HG03280 (cell line): ENCODE measurements around the gene HSD3B7.
"Not testable (repeated sequence)": the region's sequence is repeated elsewhere in the genome, so short reads cannot be mapped to it uniquely, and the experiment has no call there.

Experiments
- ATAC-seq: cut with Tn5 transposase; IDR thresholded peaks from one replicate; pipeline ENCODE4 v1.9.1; 2021; ENCODE audit warnings: mild to moderate bottlenecking, moderate library complexity; ENCODE audit not compliant: unreplicated experiment

The HSD3B7 gene

DNA sequence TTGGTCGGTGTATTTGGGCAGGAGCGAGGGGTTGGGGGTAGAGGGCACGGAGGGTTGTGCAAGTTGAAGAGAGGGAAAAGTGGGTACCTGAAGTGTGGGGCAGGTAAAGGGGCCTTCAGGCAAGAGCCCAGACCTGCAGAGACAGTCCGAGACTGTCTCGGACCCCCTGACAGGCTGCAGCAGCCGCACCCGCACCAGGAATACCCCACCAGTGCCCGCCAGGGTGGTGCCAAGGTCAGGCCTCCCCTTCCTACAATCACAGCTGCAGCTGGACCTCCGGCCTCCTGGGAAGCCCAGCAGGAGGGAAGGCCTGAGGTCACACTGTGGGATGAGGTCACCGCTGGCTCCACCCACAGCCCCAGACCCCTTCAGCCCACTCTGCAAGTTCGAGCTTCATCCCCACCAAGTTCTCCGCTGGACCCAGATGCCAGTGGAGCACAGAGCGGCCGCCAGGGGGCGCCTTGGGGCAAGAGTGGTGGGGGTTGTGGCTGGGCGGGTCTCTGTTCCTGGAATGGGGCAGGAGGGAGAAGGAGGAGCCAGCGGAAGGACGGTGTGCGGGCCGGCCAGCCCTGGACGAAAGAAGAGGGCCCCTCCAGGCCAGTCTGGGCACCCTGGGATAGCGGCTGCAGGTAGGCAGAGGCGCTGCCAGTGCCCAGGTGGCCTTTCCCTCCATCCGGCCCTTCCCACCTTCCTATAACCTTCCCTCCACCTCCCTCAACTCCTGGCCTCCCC is at the start of gene HSD3B7:
Gene HSD3B7, plus strand, starts transcription at position 539 of the 732 bp plus-strand sequence. CDS start 452 bp downstream, outside the sequence.
- ATAC-seq, result peak; percentile 50

DNA sequence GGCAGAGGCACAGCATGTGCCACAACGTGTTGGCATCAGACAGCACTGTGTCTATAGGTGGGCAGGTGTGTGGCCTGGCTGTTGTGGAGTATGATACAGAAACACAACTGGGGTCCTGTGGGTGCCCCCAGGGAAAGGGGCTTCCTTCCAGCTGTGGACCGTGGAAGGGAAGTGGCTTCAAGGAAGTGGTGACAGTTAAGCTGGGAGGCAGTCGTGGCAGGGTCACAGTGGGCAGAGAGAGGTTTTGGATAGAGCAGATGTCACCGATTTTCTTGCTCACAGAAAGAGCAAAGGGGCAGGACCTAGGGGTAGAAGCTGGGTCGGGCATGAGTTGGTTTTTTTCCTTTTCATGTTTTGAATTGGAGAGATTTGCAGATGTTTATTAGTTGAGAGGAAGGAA is 47.3 kb upstream of the HSD3B7 start:
- ATAC-seq, result no peak

DNA sequence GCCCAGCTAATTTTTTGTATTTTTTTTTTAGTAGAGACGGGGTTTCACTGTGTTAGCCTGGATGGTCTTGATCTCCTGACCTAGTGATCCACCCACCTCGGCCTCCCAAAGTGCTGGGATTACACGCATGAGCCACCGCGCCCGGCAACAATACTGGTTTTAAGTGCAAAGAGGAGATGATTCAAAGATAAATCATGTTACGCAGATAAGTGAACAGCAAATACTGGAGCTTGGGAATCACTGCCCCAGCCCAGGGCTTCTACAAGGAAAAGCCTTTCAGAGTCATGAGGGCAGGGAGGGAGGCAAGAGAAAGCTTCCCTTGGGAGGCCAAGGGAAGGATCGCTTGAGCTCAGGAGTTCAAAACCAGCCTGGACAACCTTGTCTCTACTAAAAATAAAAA is 45.4 kb upstream of the HSD3B7 start:
- ATAC-seq, result not testable (repeated sequence)

DNA sequence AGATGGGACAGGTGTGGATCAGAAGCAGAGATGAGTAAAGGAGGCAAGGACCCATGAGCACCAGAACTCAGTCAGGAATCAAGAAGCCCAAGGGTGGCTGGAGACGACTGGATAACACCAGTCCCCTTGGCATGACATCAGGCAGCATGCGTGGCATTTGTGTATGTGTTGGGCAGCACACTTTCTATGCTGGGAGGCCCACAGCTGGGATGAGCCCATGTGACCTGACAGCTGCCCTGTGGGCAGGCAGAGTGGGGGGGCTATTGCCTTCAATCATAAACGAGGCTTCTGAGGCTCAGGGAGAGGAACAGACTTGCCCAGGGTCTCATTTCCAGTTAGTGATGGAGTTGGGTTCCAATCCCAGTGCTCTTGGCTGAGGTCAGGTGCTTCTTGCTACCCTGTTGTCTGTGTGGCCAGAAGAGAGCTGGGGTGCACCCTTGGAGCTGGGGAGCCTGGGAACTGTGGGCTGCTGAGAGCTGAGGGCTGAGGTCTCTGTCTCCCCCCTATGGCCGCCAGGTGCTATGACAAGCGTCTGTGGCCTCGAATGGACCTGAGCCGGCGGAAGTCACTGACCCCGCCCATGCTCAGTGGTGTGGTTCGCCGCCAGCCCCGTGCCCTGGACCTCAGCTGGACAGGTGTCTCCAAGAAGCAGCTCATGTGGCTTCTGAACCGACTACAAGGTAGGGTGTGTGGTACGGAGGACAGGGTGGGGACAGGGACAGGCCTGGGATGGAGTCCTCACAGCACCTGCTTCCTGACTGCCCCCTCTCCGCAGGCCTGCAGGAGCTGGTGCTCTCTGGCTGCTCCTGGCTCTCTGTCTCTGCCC is 43.2 kb upstream of the HSD3B7 start:
- peak; percentile 88 for ATAC-seq

DNA sequence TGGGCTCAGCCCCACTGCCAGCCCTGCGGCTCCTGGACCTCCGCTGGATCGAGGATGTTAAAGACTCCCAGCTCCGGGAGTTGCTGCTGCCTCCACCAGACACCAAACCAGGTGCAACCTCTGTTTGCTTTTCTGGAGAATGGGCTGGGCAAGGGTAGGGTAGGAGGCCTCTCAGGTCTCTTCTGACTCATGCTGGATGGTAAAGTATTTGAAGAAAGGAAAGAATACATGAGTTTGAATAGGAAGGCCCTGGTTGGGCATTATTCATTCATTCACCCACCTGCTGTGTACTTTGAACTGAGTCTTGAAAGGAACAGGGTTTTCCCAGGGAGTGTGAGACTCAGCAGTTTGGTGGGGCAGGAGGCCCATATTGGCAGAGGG is 42.6 kb upstream of the HSD3B7 start:
- no peak for ATAC-seq

DNA sequence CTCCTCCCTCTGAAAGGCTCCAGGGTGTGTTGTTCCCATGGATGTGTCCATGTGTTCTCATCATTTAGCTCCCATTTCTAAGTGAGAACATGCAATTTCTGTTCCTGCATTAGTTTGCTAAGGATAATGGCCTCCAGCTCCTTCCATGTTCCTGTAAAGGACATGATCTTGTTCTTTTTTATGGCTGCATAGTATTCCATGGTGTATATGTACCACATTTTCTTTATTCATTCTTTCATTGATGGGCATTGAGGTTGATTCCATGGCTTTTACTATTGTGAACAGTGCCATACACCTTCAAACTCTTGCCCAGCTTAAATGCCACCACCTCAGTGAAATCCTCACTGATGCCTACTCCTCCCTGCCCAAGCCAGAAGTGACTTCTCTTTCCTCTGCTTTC is 40.7 kb upstream of the HSD3B7 start:
- ATAC-seq, result no peak

DNA sequence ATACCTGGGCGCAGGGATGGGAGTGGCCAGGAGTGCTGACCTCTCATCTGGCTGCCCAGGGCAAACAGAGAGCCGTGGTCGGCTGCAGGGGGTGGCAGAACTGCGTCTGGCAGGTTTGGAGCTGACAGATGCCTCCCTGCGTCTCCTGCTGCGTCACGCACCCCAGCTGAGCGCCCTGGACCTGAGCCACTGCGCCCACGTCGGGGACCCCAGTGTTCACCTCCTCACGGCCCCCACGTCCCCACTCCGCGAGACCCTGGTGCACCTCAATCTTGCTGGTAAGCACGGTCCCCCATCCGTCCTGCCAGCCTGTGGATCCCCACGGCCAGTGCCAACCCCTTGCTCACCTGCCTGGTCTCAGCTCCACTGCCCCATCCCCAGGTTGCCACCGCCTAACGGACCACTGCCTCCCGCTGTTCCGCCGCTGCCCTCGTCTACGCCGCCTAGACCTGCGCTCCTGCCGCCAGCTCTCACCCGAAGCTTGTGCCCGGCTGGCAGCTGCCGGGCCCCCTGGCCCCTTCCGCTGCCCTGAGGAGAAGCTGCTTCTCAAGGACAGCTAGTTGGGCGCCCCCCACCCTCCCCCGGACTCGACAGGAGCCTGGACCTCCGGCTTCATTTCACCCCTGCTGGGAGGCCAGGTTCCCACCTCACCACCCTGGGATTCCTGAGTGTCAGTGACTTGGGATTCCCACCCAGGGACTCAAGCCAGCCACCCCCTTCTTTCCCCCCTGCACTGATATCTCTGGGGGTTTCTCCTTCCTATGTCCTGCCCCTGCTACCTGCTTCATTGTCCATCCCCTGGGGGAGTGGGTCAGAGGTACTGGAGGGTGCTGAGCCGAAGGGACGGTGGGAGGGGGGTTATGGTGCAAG is 38.1 kb upstream of the HSD3B7 start:
- no peak for ATAC-seq

DNA sequence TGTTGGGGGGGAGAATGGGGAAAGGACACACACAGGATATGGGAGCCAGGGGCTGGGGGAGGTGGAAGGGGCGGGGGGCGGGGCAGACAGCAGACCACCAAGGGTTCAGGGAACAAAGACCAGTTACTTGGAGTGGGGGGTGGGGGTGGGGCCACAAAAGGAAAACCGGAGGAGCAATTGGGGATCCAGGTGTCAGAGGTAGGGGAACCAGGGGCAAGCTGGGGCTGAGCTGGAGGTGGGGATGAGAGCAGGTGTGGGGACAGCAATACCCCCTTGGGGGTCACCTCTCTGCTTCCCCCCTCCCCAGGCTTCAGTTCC is 37.5 kb upstream of the HSD3B7 start:
- ATAC-seq, result no peak

DNA sequence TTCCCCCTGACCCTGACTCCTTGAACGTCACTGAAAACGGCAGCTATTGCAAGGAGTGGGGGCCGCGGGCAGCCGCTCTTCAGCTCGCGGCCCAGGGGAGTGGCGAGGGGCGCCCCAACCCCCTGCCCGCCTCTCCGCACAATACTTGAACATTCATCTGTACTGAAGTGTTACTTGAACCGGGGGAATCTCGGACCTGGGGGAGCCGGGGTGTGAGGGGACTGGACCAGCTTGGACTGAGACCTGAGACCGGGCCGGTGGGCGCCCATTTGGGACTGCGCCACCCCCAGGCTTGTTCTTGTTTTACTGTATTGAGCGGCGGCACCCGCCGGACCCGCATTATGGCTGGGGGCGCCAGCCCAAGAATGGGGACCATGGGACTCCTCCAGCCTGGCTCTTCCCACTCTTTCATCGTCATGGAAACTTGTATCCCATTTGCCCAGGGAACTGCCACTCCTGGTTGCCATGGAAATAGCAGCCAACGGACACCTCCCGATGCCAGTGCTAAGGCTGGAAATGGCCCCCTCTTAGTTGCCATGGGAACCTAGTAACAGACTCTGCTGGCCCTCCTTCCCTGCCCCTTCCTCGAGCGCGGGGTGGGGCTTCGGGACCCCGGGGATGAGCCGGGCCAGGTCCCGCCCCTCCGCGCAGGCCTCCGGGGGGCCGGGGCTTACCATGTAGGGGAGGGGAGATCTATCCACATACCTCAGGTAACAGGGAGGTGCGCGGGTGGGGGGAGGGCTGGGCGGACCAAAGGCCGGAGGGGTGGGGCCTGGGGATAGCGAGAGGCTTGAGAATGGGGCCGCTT is 36.9 kb upstream of the HSD3B7 start:
- no peak for ATAC-seq

DNA sequence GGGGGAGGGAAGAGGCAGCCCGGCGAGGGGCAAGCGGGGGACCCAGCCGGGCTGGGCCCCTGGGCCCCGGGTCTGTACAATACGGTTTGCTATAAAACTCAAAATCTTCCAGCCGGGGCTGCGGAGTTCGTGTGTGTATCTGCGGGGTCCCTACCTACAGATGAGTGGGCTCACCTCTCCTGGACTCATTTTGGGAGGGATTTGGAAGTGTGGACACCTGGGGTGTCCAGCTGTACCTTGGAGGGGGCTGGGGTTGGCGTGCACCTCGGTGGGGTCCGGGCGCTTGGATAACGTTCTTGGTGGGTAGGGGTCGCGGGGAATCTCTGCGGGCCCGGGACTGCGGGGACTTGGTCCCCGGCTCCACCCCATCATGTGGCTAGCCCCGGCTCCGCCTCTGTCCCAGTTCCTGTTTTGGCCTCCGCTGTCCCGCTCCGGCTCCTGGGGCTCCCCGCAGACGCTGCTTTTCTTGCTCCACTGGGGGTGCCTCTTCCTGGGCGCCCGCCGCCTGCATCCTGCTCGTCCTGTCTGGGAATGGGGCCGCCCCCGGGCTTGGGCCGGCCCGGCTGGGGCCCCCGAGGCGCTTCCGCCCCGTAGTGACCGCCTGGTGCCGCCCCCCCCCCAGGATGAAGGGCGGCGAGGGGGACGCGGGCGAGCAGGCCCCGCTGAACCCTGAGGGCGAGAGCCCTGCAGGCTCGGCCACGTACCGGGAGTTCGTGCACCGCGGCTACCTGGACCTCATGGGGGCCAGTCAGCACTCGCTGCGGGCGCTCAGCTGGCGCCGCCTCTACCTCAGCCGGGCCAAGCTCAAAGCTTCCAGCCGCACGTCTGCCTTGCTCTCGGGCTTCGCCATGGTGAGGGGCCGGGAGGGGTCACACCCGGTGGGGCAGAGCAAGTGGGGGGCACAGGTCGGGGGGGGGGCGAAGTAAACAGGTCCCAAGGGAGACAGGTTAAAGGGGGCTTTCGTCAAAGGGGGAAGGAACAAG is 36.0 kb upstream of the HSD3B7 start, which contains the start of gene ORAI3:
Gene ORAI3, plus strand, starts transcription at position 402 of the 983 bp plus-strand sequence. Its CDS starts 222 bp downstream, at position 624.
- ATAC-seq, result peak; percentile 59

DNA sequence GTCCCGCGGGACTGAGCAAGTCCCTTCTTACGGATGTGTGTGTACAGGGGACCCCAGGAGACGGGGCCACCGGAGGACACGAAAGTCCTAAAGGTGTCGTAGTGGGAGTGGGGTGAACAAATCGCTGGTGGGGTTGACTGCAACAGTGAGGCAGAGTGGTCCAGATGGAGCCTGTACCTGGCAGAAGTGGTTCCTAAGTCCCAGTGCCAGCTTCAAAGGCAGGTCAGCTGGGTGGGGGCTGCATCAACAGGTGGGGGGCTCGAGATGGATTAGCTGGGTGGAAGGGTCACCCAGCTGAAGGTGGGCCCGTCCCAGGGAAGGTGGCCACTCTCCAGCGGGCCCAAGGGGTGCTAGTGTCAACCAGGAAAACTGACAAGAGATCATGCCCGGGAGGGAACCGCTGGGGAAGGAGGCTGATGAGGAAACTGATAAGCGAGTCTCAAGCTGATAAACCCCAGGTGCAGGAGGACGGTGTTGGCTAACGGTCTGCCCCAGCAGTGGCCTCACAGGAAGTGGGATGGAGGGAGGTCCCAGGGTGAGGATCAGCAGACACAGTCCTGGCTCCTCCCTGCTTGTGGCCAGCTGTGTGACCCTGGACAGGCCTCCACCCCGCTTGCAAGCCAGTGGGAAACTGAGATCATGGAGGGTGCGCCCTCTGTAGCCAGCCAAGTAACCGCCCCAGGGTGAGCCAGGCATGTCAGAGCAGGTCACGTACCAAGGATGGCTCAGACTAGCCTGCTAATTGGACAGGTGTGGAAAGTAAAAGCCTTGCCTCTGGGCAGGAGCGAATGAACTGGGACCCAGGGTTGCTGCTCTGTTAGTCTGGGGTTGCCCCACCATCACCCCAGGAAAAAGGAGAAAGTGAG is 35.1 kb upstream of the HSD3B7 start:
- ATAC-seq, result peak; percentile 40

DNA sequence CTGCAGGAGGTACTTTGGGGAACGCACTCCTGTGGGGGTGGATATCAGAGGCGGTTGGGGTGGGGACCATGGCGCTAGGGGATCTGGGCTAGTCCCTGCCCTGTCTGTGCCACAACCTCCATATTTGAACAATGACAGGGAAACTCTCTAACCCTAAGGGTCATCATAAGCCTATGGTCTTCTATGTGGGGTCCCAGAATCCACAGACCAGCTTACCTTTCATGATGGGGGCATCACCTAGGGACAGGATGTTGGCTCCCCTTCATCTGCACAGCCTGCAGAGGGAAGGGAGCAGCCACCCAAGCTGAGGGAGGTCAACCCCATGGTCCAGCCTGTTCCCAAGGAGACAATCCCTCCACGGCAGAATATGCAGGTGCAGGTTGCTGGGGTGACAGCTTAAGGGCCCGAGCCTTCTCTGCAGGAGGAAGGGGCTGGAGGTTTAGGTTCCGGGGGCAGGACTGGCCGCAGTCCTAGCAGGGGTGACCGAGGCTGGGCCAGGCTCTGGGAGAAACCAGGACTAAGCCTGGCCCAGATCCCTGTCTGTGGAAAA is 34.4 kb upstream of the HSD3B7 start:
- no peak for ATAC-seq

DNA sequence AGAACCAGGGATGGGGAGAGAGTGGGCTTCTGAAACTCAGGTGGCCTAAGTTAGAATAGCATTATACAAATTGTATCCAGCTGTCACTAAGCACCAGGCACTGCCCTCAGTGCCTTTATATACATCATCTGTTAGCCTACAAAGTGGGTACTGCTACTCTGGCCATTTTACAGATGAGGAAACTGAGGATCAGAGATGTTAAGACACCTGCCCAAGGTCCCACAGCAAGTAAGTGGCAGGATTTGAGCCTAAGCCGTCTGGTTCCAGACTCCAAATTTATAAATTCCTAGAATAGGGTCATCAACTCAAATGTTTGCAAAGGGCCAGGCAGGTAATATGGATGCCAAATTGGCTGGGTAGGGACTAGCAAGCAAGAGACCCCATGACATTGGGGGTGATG is 33.8 kb upstream of the HSD3B7 start:
- no peak for ATAC-seq

DNA sequence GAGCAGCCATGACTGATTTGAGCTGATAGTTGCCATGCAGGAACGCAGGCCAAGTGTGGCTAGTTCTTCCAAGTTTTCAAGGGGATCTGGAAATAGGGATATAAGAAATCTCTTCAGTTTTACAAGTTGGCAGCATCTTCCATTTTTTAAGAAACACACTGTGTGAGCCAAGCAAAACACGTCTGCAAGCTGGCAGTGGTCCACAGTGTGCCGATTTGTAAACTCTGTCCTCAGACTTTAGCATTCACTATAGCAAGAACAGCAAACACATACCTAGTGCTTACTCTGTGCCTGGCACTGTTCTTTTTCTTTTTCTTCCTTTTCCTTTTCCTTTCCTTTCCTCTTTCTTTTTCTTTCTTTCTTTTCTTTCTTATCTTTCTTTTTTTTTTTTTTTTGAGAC is 33.3 kb upstream of the HSD3B7 start:
- ATAC-seq, result no peak

DNA sequence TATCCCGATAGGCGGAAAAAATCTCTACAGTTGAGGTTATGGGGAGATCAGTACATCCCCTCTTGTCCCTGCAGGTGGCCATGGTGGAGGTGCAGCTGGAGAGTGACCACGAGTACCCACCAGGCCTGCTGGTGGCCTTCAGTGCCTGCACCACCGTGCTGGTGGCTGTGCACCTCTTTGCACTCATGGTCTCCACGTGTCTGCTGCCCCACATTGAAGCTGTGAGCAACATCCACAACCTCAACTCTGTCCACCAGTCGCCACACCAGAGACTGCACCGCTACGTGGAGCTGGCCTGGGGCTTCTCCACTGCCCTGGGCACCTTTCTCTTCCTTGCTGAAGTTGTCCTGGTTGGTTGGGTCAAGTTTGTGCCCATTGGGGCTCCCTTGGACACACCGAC is 31.9 kb upstream of the HSD3B7 start:
- no peak for ATAC-seq

DNA sequence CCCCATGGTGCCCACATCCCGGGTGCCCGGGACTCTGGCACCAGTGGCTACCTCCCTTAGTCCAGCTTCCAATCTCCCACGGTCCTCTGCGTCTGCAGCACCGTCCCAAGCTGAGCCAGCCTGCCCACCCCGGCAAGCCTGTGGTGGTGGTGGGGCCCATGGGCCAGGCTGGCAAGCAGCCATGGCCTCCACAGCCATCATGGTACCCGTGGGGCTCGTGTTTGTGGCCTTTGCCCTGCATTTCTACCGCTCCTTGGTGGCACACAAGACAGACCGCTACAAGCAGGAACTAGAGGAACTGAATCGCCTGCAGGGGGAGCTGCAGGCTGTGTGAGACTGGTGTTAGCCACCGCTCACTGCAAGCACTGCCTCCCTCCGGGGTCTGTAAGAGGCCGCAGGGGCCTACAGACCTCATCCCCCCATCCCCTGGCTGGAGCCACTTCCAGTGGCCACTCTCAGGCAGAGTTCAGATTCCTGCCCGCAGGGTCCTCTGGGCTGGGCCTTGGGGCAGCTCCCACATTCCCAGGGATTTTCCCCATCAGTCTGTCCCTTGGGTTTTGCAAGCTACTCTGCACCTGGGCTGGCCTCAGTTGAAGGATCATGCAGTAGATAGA is 31.4 kb upstream of the HSD3B7 start:
- no peak for ATAC-seq

DNA sequence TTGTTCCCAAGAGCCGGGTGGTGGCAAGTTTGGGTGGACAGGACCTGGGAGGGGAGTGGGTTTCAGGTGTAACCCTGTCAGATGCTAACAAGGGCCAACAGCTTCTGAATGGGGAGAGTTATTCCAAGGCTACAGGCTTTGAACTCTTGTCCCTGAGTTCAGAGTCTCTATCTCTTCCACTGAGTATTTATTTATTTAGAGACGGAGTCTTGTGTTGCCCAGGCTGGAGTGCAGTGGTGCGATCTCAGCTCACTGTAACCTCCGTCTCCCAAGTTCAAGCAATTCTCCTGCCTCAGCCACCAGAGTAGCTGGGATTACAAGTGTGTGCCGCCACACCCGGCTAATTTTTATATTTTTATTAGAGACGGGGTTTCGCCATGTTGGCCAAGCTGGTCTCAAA is 30.0 kb upstream of the HSD3B7 start:
- ATAC-seq, result no peak
